CD14-positive monocyte (primary cell): ENCODE results near the gene CCNY. TPM values are rescaled to one million over a fixed set of nuclear protein-coding genes. Genes with fewer than 3 reads are reported as not detected.

ENCODE experiments used
- DNase-seq, 3 donors: peaks; one replicate each; pipeline ENCODE4 v3.0.0-alpha.2; 2011 to 2022
- H2AFZ ChIP-seq: 2 replicates; pipeline ENCODE4 v1.6.0; 2012; ENCODE audit warnings: mild to moderate bottlenecking, low read depth, low read length, inconsistent platforms; ENCODE audit not compliant: insufficient read depth, poor library complexity, severe bottlenecking
- H3K27ac ChIP-seq, 2 donors: 1 replicate in 1 of 2; 2 replicates in 1 of 2; pipeline ENCODE4 v1.5.1; 2012 to 2013; ENCODE audit warnings: low read length in 2 of 2, control low read depth in 1 of 2, inconsistent platforms in 1 of 2, low read depth in 1 of 2, mild to moderate bottlenecking in 1 of 2
- H3K27me3 ChIP-seq, 2 donors: one replicate each; pipeline versions ENCODE4 v1.6.0 to v1.6.1; 2011 to 2013; ENCODE audit warnings: low read length in 2 of 2; ENCODE audit not compliant: control insufficient read depth in 2 of 2, insufficient read depth in 2 of 2
- H3K36me3 ChIP-seq, 2 donors: replicated peaks in 1 of 2; 1 replicate in 1 of 2; 2 replicates in 1 of 2; pipeline versions ENCODE4 v1.5.1 to v1.6.1; 2012 to 2013; ENCODE audit warnings: low read length in 2 of 2, control low read depth in 1 of 2, inconsistent platforms in 1 of 2, mild to moderate bottlenecking in 1 of 2; ENCODE audit not compliant: insufficient read depth in 2 of 2, control insufficient read depth in 1 of 2
- H3K4me1 ChIP-seq, 2 donors: 1 replicate in 1 of 2; 2 replicates in 1 of 2; pipeline versions ENCODE4 v1.5.1 to v1.6.1; 2012 to 2013; ENCODE audit warnings: low read length in 2 of 2, control low read depth in 1 of 2, inconsistent platforms in 1 of 2, mild to moderate bottlenecking in 1 of 2, moderate library complexity in 1 of 2; ENCODE audit not compliant: insufficient read depth in 2 of 2, control insufficient read depth in 1 of 2
- H3K4me2 ChIP-seq: replicated peaks from 2 replicates; pipeline ENCODE3; 2012; ENCODE audit warnings: low read length, moderate library complexity, mild to moderate bottlenecking; ENCODE audit not compliant: poor library complexity, severe bottlenecking; ENCODE audit errors: extremely low read depth
- H3K4me3 ChIP-seq, 3 experiments: fragments of 200-600 bp in 1 of 3; sonication (generic) in 1 of 3; replicated peaks in 1 of 3; 1 replicate in 2 of 3; 2 replicates in 1 of 3; pipeline ENCODE4 v1.5.1; 2011 to 2013; ENCODE audit warnings: low read length in 3 of 3, mild to moderate bottlenecking in 3 of 3, control low read depth in 2 of 3, low read depth in 2 of 3, inconsistent platforms in 1 of 3, moderate library complexity in 1 of 3
- H3K79me2 ChIP-seq: 2 replicates; pipeline ENCODE4 v1.6.0; 2012; ENCODE audit warnings: mild to moderate bottlenecking, control low read depth, inconsistent platforms, low read length, moderate library complexity; ENCODE audit not compliant: insufficient read depth
- H3K9ac ChIP-seq: 2 replicates; pipeline ENCODE4 v1.6.0; 2017; ENCODE audit warnings: low read length, mild to moderate bottlenecking; ENCODE audit not compliant: insufficient read depth, poor library complexity, severe bottlenecking
- H3K9me3 ChIP-seq, 2 donors: replicated peaks in 1 of 2; 1 replicate in 1 of 2; 2 replicates in 1 of 2; pipeline versions ENCODE4 v1.5.1 to v1.6.1; 2012 to 2013; ENCODE audit warnings: low read length in 2 of 2, control low read depth in 1 of 2; ENCODE audit not compliant: control insufficient read depth in 1 of 2, insufficient read depth in 1 of 2
- H4K20me1 ChIP-seq: 2 replicates; pipeline ENCODE4 v1.6.0; 2012; ENCODE audit warnings: mild to moderate bottlenecking, low read length, control low read depth, moderate library complexity; ENCODE audit not compliant: insufficient read depth
- H3K27ac Mint-ChIP-seq, 7 donors: one replicate each; pipeline ENCODE4 v1.8.0; 2020; ENCODE audit warnings: mild to moderate bottlenecking in 7 of 7, mixed read lengths in 7 of 7, moderate library complexity in 6 of 7, inconsistent platforms in 2 of 7
- H3K27me3 Mint-ChIP-seq, 3 donors: one replicate each; pipeline ENCODE4 v1.8.0; 2021 to 2022; ENCODE audit warnings: low read depth in 3 of 3, mild to moderate bottlenecking in 3 of 3, mixed read lengths in 3 of 3, moderate library complexity in 3 of 3, inconsistent platforms in 1 of 3
- H3K36me3 Mint-ChIP-seq, 2 donors: one replicate each; pipeline ENCODE4 v1.8.0; 2020; ENCODE audit warnings: mixed read lengths in 2 of 2, inconsistent platforms in 1 of 2, mild to moderate bottlenecking in 1 of 2
- H3K4me1 Mint-ChIP-seq: one replicate; pipeline ENCODE4 v1.8.0; 2020; ENCODE audit warnings: mild to moderate bottlenecking, mixed read lengths
- H3K4me3 Mint-ChIP-seq, 2 donors: one replicate each; pipeline ENCODE4 v1.8.0; 2020; ENCODE audit warnings: mild to moderate bottlenecking in 2 of 2, mixed read lengths in 2 of 2, moderate library complexity in 1 of 2
- H3K9me3 Mint-ChIP-seq, 7 donors: one replicate each; pipeline ENCODE4 v1.8.0; 2020 to 2022; ENCODE audit warnings: mixed read lengths in 7 of 7, mild to moderate bottlenecking in 6 of 7, moderate library complexity in 6 of 7, inconsistent platforms in 2 of 7
- WGBS: methylation state at CpG from one replicate; pipeline ENCODE4 v1.1.5; 2013; ENCODE audit warnings: missing lambda C conversion rate; ENCODE audit not compliant: insufficient coverage; 5-methylcytosine and 5-hydroxymethylcytosine counted together
- intact Hi-C, 2 donors: fragments of 100-400 bp; cut with micrococcal nuclease; formaldehyde crosslinking; loops; one replicate each; pipeline versions ENCODE4 v1.15.0 to v1.15.1; 2023
- polyA plus RNA-seq, 3 donors: library from polyadenylated mRNA; depleted of rRNA in 1 of 3; unstranded in 2 of 3; stranded (reverse) in 1 of 3; fragments of 300-500 nt in 2 of 3; fragments of >200 nt in 1 of 3; fragmentation: Illumina TruSeq in 2 of 3; gene quantifications; 1 replicate in 2 of 3; 2 replicates in 1 of 3; pipeline ENCODE4 v1.2.3, GENCODE V29; 2012 to 2021
- TF ChIP-seq, protein P1 (sequence below): fragments of 200-600 bp; IDR thresholded peaks from one replicate; pipeline ENCODE4 v1.8.0; 2022; ENCODE audit warnings: antibody characterized with exemption, mild to moderate bottlenecking

Gene CCNY
- polyA plus RNA-seq, 3 donors: 39.9 to 116 (median 64.8) TPM

DNA sequence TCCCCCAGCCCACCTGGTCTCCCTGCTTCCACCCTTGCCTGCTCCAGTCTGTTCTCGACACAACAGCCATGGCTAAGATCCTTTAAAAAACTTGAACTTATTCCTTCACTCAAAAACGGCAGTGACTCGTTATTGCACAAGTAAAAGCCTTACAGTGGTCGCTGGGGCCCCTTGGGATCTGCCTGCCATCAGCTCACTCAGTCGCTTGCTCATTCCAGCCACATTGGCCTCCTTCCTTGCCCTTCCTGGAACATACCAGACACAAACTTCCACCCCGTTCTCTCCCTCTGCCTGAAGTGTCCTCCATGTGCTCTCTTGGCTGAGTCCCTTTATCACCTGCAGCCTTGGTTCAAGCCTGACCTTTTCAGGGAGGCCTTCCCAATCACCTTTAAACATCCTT is 4.7 kb downstream of the CCNY start:
- peaks cover 0 to 2% (median 0%) of the 10 kb centered on the region in 3 donors for H3K27me3 Mint-ChIP-seq
- no peaks in the 10 kb centered on the region for H3K9me3 Mint-ChIP-seq
- peaks cover 30 to 47% of the 10 kb centered on the region in 2 donors for H3K4me1 ChIP-seq
- no peaks in the 10 kb centered on the region for H3K36me3 ChIP-seq
- peaks cover 4 to 16% of the 10 kb centered on the region in 2 donors for H3K36me3 Mint-ChIP-seq
- H3K4me3 Mint-ChIP-seq: peak overlapping the region in 1 of 2 donors; percentile 54
- intact Hi-C loops: no loop called here
- peak overlapping the region in 1 of 2 donors; percentile 16 for H3K27ac ChIP-seq
- TF ChIP-seq, protein P1, sequence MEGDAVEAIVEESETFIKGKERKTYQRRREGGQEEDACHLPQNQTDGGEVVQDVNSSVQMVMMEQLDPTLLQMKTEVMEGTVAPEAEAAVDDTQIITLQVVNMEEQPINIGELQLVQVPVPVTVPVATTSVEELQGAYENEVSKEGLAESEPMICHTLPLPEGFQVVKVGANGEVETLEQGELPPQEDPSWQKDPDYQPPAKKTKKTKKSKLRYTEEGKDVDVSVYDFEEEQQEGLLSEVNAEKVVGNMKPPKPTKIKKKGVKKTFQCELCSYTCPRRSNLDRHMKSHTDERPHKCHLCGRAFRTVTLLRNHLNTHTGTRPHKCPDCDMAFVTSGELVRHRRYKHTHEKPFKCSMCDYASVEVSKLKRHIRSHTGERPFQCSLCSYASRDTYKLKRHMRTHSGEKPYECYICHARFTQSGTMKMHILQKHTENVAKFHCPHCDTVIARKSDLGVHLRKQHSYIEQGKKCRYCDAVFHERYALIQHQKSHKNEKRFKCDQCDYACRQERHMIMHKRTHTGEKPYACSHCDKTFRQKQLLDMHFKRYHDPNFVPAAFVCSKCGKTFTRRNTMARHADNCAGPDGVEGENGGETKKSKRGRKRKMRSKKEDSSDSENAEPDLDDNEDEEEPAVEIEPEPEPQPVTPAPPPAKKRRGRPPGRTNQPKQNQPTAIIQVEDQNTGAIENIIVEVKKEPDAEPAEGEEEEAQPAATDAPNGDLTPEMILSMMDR: no peak
- no peak overlapping the region for H2AFZ ChIP-seq
- peak overlapping the region in 5 of 7 donors; percentile 1 to 73 (median 36) for H3K27ac Mint-ChIP-seq
- no peaks in the 10 kb centered on the region for H3K27me3 ChIP-seq
- no peak overlapping the region for H3K9ac ChIP-seq
- no peak for DNase-seq
- H3K4me1 Mint-ChIP-seq: peaks cover 63% of the 10 kb centered on the region
- no peak overlapping the region for H3K4me3 ChIP-seq
- peaks cover 91% of the 10 kb centered on the region for H4K20me1 ChIP-seq
- H3K79me2 ChIP-seq: peaks cover 92% of the 10 kb centered on the region
- peak overlapping the region; percentile 33 for H3K4me2 ChIP-seq
- WGBS: 13% methylated on average over 6 of the region's 6 CpGs
- no peaks in the 10 kb centered on the region for H3K9me3 ChIP-seq

DNA sequence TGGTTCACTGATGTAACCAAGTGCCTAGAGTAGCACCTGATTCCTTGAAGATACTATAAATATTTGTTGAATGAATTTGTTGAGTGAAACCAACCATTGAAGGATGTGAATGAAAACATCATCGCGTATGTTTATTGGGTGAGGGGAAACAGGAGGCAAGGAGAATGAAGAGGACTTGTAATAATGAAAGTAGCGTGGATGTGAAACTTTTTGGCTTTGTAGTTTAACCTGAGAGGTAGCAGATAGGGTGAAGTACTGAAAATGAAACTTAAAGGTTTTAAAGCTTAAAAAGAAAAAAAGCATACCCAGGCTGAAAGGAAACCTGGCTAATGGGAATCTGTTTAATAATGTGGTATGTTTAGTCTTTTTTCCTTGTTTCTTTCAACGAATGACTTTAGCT is 5.2 kb downstream of the CCNY start:
- H3K4me2 ChIP-seq: peak overlapping the region; percentile 2
- Mint-ChIP-seq H3K9me3 (no peaks in the 10 kb centered on the region), H3K27me3 (peaks cover 0 to 2% (median 0%) of the 10 kb centered on the region in 3 donors), H3K4me3 (no peak overlapping the region), H3K4me1 (peaks cover 67% of the 10 kb centered on the region), H3K27ac (peak overlapping the region in 1 of 7 donors; percentile 5), H3K36me3 (peaks cover 4 to 16% of the 10 kb centered on the region in 2 donors)
- H3K9me3 ChIP-seq: no peaks in the 10 kb centered on the region
- peaks cover 95% of the 10 kb centered on the region for H3K79me2 ChIP-seq
- H3K27me3 ChIP-seq: no peaks in the 10 kb centered on the region
- 28% methylated on average over 3 of the region's 4 CpGs for WGBS
- H4K20me1 ChIP-seq: peaks cover 96% of the 10 kb centered on the region
- no peak for DNase-seq
- peak overlapping the region in 1 of 2 donors; percentile 11 for H3K27ac ChIP-seq
- no peak overlapping the region for H3K9ac ChIP-seq
- intact Hi-C loops: no loop called here
- H3K4me3 ChIP-seq: no peak overlapping the region
- no peaks in the 10 kb centered on the region for H3K36me3 ChIP-seq
- TF ChIP-seq, protein P1: no peak
- peaks cover 30 to 52% of the 10 kb centered on the region in 2 donors for H3K4me1 ChIP-seq
- H2AFZ ChIP-seq: no peak overlapping the region
